UCSD-AML1 (cell line): Measurements from ENCODE around the gene BBS9.

Experiments used
- DNase-seq: peaks from one replicate; lab custom pipeline; 2025; ENCODE audit not compliant: unreplicated experiment; lab: John Stamatoyannopoulos, UW

BBS9 gene

GRCh38 chr7:33536398-33537103, 407.2 kb downstream of the BBS9 start:
- DNase-seq: no peak

GRCh38 chr7:33537104-33537477, 407.7 kb downstream of the BBS9 start:
- DNase-seq: no peak

GRCh38 chr7:33539198-33539597, 409.8 kb downstream of the BBS9 start:
- no peak for DNase-seq

GRCh38 chr7:33539659-33540400, 410.5 kb downstream of the BBS9 start:
- DNase-seq: no peak

- no peak for DNase-seq
Observed at GRCh38 chr7:33547880-33548279, 418.5 kb downstream of the BBS9 start.

GRCh38 chr7:33550363-33550762, 421.0 kb downstream of the BBS9 start:
- DNase-seq: no peak

GRCh38 chr7:33550979-33551378, 421.6 kb downstream of the BBS9 start:
- no peak for DNase-seq

GRCh38 chr7:33554046-33554445, 424.7 kb downstream of the BBS9 start:
- DNase-seq: no peak

- DNase-seq: no peak
Observed at GRCh38 chr7:33554576-33554975, 425.2 kb downstream of the BBS9 start.

GRCh38 chr7:33556472-33556871, 427.1 kb downstream of the BBS9 start:
- DNase-seq: no peak

GRCh38 chr7:33558549-33559323, 429.4 kb downstream of the BBS9 start:
- DNase-seq: no peak

GRCh38 chr7:33559324-33559710, 430.0 kb downstream of the BBS9 start:
- DNase-seq: no peak

GRCh38 chr7:33562996-33563395, 433.6 kb downstream of the BBS9 start:
- DNase-seq: no peak

GRCh38 chr7:33563651-33564050, 434.3 kb downstream of the BBS9 start:
- no peak for DNase-seq

- DNase-seq: no peak
Observed at GRCh38 chr7:33578166-33578565, 448.8 kb downstream of the BBS9 start.

- DNase-seq: no peak
Observed at GRCh38 chr7:33578881-33579672, 449.7 kb downstream of the BBS9 start.

- DNase-seq: no peak
Observed at GRCh38 chr7:33579673-33579960, 450.3 kb downstream of the BBS9 start.

GRCh38 chr7:33581236-33581635, 451.9 kb downstream of the BBS9 start:
- DNase-seq: no peak

- DNase-seq: no peak
Observed at GRCh38 chr7:33582104-33582503, 452.7 kb downstream of the BBS9 start.

GRCh38 chr7:33582533-33582932, 453.2 kb downstream of the BBS9 start:
- no peak for DNase-seq

- DNase-seq: no peak
Observed at GRCh38 chr7:33589911-33590310, 460.5 kb downstream of the BBS9 start.
